OCI-LY1 (cell line): Measurements from ENCODE around the gene FNIP2.

Source experiments
- H2AFZ ChIP-seq: fragments of 200-600 bp; sonication (generic), shearing (Covaris generic); 2 replicates; pipeline ENCODE4 v1.6.0; 2014; ENCODE audit warnings: antibody characterized with exemption, mild to moderate bottlenecking, low read length
- H3F3A ChIP-seq: fragments of 200-600 bp; sonication (generic), shearing (Covaris generic); 2 replicates; pipeline ENCODE4 v1.6.0; 2014; ENCODE audit warnings: mild to moderate bottlenecking, antibody characterized with exemption, low read length, moderate library complexity; ENCODE audit not compliant: insufficient read depth
- H3K27ac ChIP-seq: fragments of 200-600 bp; sonication (generic); 2 replicates; pipeline ENCODE4 v1.5.1; 2014; ENCODE audit warnings: low read length, mixed run types, mild to moderate bottlenecking, low read depth; ENCODE audit not compliant: poor library complexity, severe bottlenecking
- H3K27me3 ChIP-seq: fragments of 200-600 bp; sonication (generic); 2 replicates; pipeline ENCODE4 v1.6.0; 2014; ENCODE audit warnings: antibody characterized with exemption, mild to moderate bottlenecking, low read length, moderate library complexity; ENCODE audit not compliant: insufficient read depth
- H3K36me3 ChIP-seq: fragments of 200-600 bp; sonication (generic); 2 replicates; pipeline ENCODE4 v1.6.1; 2014; ENCODE audit warnings: mild to moderate bottlenecking, antibody characterized with exemption, low read length, moderate library complexity, mixed read lengths; ENCODE audit not compliant: insufficient read depth
- H3K4me1 ChIP-seq: fragments of 200-600 bp; sonication (generic); 2 replicates; pipeline ENCODE4 v1.5.1; 2014; ENCODE audit warnings: mild to moderate bottlenecking, low read length, moderate library complexity; ENCODE audit not compliant: insufficient read depth, severe bottlenecking
- H3K4me2 ChIP-seq: fragments of 200-600 bp; sonication (generic), shearing (Covaris generic); 2 replicates; pipeline ENCODE4 v1.6.1; 2014; ENCODE audit warnings: low read length
- H3K4me3 ChIP-seq: fragments of 200-600 bp; sonication (generic); 2 replicates; pipeline ENCODE4 v1.5.1; 2014; ENCODE audit warnings: low read length, low read depth, mild to moderate bottlenecking, mixed read lengths; ENCODE audit not compliant: poor library complexity, severe bottlenecking
- H3K79me2 ChIP-seq: fragments of 200-600 bp; shearing (Covaris generic); 2 replicates; pipeline ENCODE4 v1.6.1; 2016; ENCODE audit warnings: mixed run types, low read length, mixed read lengths; ENCODE audit not compliant: insufficient read depth
- H3K9ac ChIP-seq: fragments of 200-600 bp; sonication (generic), shearing (Covaris generic); 2 replicates; pipeline ENCODE4 v1.6.1; 2014; ENCODE audit warnings: mild to moderate bottlenecking, low read length, mixed read lengths
- H3K9me2 ChIP-seq: fragments of 200-600 bp; sonication (generic), shearing (Covaris generic); 2 replicates; pipeline ENCODE4 v1.6.1; 2014; ENCODE audit warnings: low read depth, mild to moderate bottlenecking, low read length, mixed read lengths
- H3K9me3 ChIP-seq: fragments of 200-600 bp; shearing (Covaris generic); 2 replicates; pipeline ENCODE4 v1.6.1; 2014; ENCODE audit warnings: low read length, mixed read lengths
- H4K20me1 ChIP-seq: fragments of 200-600 bp; sonication (generic), shearing (Covaris generic); 2 replicates; pipeline ENCODE4 v1.6.0; 2016; ENCODE audit warnings: mild to moderate bottlenecking, low read length; ENCODE audit not compliant: insufficient read depth
- CTCF ChIP-seq: fragments of 200-600 bp; sonication (generic), shearing (Covaris generic); IDR thresholded peaks from 2 replicates; pipeline ENCODE4 v1.5.1; 2017; ENCODE audit warnings: mild to moderate bottlenecking, antibody characterized with exemption, low read length, moderate library complexity, mixed read lengths
- EZH2 ChIP-seq: fragments of 200-600 bp; sonication (generic), shearing (Covaris generic); IDR thresholded peaks from 2 replicates; pipeline ENCODE4 v1.8.0; 2017; ENCODE audit warnings: borderline replicate concordance, mixed run types, mild to moderate bottlenecking, antibody characterized with exemption, low read length, moderate library complexity, mixed read lengths

Gene FNIP2

GRCh38 chr4:158904815-158905214 lies 136.0 kb downstream of the FNIP2 start:
- Histone ChIP-seq H3K4me1 (peaks cover 52% of the 10 kb centered on the region), H3F3A (peaks cover 6% of the 10 kb centered on the region; the same call in 1 of the 2 replicates), H3K9ac (no peak overlapping the region), H3K9me2 (no peaks in the 10 kb centered on the region), H3K4me2 (peak overlapping the region; percentile 3; the same call in 1 of the 2 replicates), H3K9me3 (no peaks in the 10 kb centered on the region), H3K27ac (peak overlapping the region; percentile 81), H3K36me3 (no peaks in the 10 kb centered on the region), H2AFZ (no peak overlapping the region), H4K20me1 (no peaks in the 10 kb centered on the region), H3K4me3 (no peak overlapping the region), H3K27me3 (no peaks in the 10 kb centered on the region), H3K79me2 (no peaks in the 10 kb centered on the region)
- no peak for TF ChIP-seq CTCF

- TF ChIP-seq CTCF = no peak
- TF ChIP-seq EZH2 = no peak
- no peaks in the 10 kb centered on the region for H3K9me2 ChIP-seq
- H3K36me3 ChIP-seq = no peaks in the 10 kb centered on the region
- no peak overlapping the region for H3K4me3 ChIP-seq
- no peaks in the 10 kb centered on the region for H4K20me1 ChIP-seq
- H3K4me2 ChIP-seq = no peak overlapping the region
- no peaks in the 10 kb centered on the region for H3K9me3 ChIP-seq
- H3K4me1 ChIP-seq = peaks cover 52% of the 10 kb centered on the region
- H3K27me3 ChIP-seq = no peaks in the 10 kb centered on the region
- no peak overlapping the region for H2AFZ ChIP-seq
- no peaks in the 10 kb centered on the region for H3K79me2 ChIP-seq
- H3K9ac ChIP-seq = no peak overlapping the region
- H3K27ac ChIP-seq = peak overlapping the region; percentile 81
- peaks cover 6% of the 10 kb centered on the region; the same call in 1 of the 2 replicates for H3F3A ChIP-seq
Measured at GRCh38 chr4:158906073-158906472, 137.2 kb downstream of the FNIP2 start.

- no peak overlapping the region for H3K4me2 ChIP-seq
- no peak for TF ChIP-seq EZH2
- TF ChIP-seq CTCF = no peak
- no peaks in the 10 kb centered on the region for H4K20me1 ChIP-seq
Measured at GRCh38 chr4:158912390-158912789, 143.6 kb downstream of the FNIP2 start.

More at GRCh38 chr4:158912390-158912789, 143.6 kb downstream of the FNIP2 start:
- no peak overlapping the region for H2AFZ ChIP-seq
- no peaks in the 10 kb centered on the region for H3K27me3 ChIP-seq
- H3K36me3 ChIP-seq = no peaks in the 10 kb centered on the region
- no peaks in the 10 kb centered on the region for H3K79me2 ChIP-seq
- H3K27ac ChIP-seq = no peak overlapping the region
- H3K4me1 ChIP-seq = no peaks in the 10 kb centered on the region
- no peaks in the 10 kb centered on the region for H3K9me3 ChIP-seq
- H3F3A ChIP-seq = no peaks in the 10 kb centered on the region
- H3K4me3 ChIP-seq = no peak overlapping the region
- no peaks in the 10 kb centered on the region for H3K9me2 ChIP-seq
- H3K9ac ChIP-seq = no peak overlapping the region
